MM.1S (cell line): Measurements from ENCODE around the gene RNF220.

ENCODE experiments used
- DNase-seq: peaks from one replicate; pipeline ENCODE4 v3.0.0-alpha.2; 2015
- H2AFZ ChIP-seq: fragments of 300-600 bp; sonication (generic); 2 replicates; pipeline ENCODE4 v1.6.0; 2016; ENCODE audit warnings: antibody characterized with exemption, low read length
- H3F3A ChIP-seq: fragments of 300-600 bp; sonication (generic); 2 replicates; pipeline ENCODE4 v1.6.1; 2016; ENCODE audit warnings: mild to moderate bottlenecking, antibody characterized with exemption, low read length, moderate library complexity, mixed read lengths; ENCODE audit not compliant: insufficient read depth
- H3K27ac ChIP-seq: fragments of 300-600 bp; sonication (generic); 2 replicates; pipeline ENCODE4 v1.5.1; 2016; ENCODE audit warnings: mild to moderate bottlenecking, low read length
- H3K27me3 ChIP-seq: fragments of 300-600 bp; sonication (generic); replicated peaks from 2 replicates; pipeline ENCODE4 v1.6.0; 2016; ENCODE audit warnings: low read length; ENCODE audit not compliant: insufficient read depth
- H3K36me3 ChIP-seq: fragments of 300-600 bp; sonication (generic); replicated peaks from 2 replicates; pipeline ENCODE4 v1.6.1; 2016; ENCODE audit warnings: mild to moderate bottlenecking, low read length, mixed read lengths; ENCODE audit not compliant: insufficient read depth
- H3K4me1 ChIP-seq: fragments of 300-600 bp; sonication (generic); 2 replicates; pipeline ENCODE4 v1.6.1; 2016; ENCODE audit warnings: low read length, mixed read lengths
- H3K4me2 ChIP-seq: fragments of 300-600 bp; sonication (generic); 2 replicates; pipeline ENCODE4 v1.6.0; 2016; ENCODE audit warnings: low read depth, low read length
- H3K4me3 ChIP-seq: fragments of 300-600 bp; sonication (generic); 2 replicates; pipeline ENCODE4 v1.5.1; 2016; ENCODE audit warnings: low read length, mixed read lengths
- H3K79me2 ChIP-seq: fragments of 300-600 bp; sonication (generic); 2 replicates; pipeline ENCODE4 v1.6.1; 2016; ENCODE audit warnings: mixed run types, low read length, mixed read lengths
- H3K9ac ChIP-seq: fragments of 300-600 bp; sonication (generic); 2 replicates; pipeline ENCODE4 v1.6.1; 2016; ENCODE audit warnings: low read length, mixed read lengths
- H3K9me2 ChIP-seq: fragments of 300-600 bp; sonication (generic); replicated peaks from 2 replicates; pipeline ENCODE4 v1.6.1; 2016; ENCODE audit warnings: mild to moderate bottlenecking, low read length, mixed read lengths; ENCODE audit not compliant: insufficient read depth
- H3K9me3 ChIP-seq: fragments of 300-600 bp; sonication (generic); replicated peaks from 2 replicates; pipeline ENCODE4 v1.6.1; 2016; ENCODE audit warnings: mild to moderate bottlenecking, low read length, mixed read lengths; ENCODE audit not compliant: insufficient read depth
- H4K20me1 ChIP-seq: fragments of 300-600 bp; sonication (generic); 2 replicates; pipeline ENCODE4 v1.6.1; 2016; ENCODE audit warnings: mild to moderate bottlenecking, low read length, moderate library complexity, mixed read lengths; ENCODE audit not compliant: insufficient read depth
- EZH2 ChIP-seq: fragments of 300-600 bp; sonication (generic); optimal IDR thresholded peaks from 2 replicates; pipeline ENCODE3; 2017; ENCODE audit warnings: low read depth, mild to moderate bottlenecking, antibody characterized with exemption, low read length, mixed read lengths
- EZH2phosphoT487 ChIP-seq: fragments of 300-600 bp; sonication (generic); IDR thresholded peaks from 2 replicates; pipeline ENCODE4 v1.6.1; 2018; ENCODE audit warnings: antibody characterized with exemption, low read length
- TF ChIP-seq, protein P1 (sequence below): fragments of 300-600 bp; sonication (generic); IDR thresholded peaks from 2 replicates; pipeline ENCODE4 v1.5.1; 2016; ENCODE audit warnings: antibody characterized with exemption, low read length, mixed read lengths

RNF220 gene

DNA sequence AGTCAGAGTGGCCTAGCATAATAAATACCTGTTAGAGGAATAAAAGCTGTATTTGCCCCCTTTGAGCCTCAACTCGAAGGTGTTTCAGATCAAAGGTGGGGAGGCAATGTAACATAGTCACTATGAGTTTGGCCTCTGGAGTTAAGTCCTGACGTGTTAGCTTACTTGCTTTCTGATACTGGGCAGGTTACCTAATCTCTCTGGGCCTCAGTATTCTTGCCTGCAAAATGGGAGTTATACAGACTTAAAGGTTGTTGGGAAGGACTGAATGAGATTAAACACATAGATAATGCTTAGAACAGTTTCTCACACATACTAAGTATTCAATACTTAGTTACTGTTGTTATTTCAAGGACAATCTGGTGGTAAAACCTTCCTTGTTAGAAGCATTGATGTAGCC, 15.5 kb downstream of the RNF220 start:
- no peaks in the 10 kb centered on the region for H3K36me3 ChIP-seq
- no peaks in the 10 kb centered on the region for H4K20me1 ChIP-seq
- H3F3A ChIP-seq, result no peaks in the 10 kb centered on the region
- H3K4me3 ChIP-seq, result no peak overlapping the region
- TF ChIP-seq, protein P1, sequence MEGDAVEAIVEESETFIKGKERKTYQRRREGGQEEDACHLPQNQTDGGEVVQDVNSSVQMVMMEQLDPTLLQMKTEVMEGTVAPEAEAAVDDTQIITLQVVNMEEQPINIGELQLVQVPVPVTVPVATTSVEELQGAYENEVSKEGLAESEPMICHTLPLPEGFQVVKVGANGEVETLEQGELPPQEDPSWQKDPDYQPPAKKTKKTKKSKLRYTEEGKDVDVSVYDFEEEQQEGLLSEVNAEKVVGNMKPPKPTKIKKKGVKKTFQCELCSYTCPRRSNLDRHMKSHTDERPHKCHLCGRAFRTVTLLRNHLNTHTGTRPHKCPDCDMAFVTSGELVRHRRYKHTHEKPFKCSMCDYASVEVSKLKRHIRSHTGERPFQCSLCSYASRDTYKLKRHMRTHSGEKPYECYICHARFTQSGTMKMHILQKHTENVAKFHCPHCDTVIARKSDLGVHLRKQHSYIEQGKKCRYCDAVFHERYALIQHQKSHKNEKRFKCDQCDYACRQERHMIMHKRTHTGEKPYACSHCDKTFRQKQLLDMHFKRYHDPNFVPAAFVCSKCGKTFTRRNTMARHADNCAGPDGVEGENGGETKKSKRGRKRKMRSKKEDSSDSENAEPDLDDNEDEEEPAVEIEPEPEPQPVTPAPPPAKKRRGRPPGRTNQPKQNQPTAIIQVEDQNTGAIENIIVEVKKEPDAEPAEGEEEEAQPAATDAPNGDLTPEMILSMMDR, result no peak
- TF ChIP-seq EZH2phosphoT487 (no peak), EZH2 (no peak)
- no peaks in the 10 kb centered on the region for H3K9me3 ChIP-seq
- no peak overlapping the region for H3K27ac ChIP-seq
- no peak overlapping the region for H3K9ac ChIP-seq
- H2AFZ ChIP-seq, result no peak overlapping the region
- H3K4me2 ChIP-seq, result no peak overlapping the region
- no peak for DNase-seq
- no peaks in the 10 kb centered on the region for H3K79me2 ChIP-seq
- H3K9me2 ChIP-seq, result no peaks in the 10 kb centered on the region
- no peaks in the 10 kb centered on the region for H3K4me1 ChIP-seq
- H3K27me3 ChIP-seq, result peaks cover 9% of the 10 kb centered on the region; the same call in 1 of the 2 replicates

DNA sequence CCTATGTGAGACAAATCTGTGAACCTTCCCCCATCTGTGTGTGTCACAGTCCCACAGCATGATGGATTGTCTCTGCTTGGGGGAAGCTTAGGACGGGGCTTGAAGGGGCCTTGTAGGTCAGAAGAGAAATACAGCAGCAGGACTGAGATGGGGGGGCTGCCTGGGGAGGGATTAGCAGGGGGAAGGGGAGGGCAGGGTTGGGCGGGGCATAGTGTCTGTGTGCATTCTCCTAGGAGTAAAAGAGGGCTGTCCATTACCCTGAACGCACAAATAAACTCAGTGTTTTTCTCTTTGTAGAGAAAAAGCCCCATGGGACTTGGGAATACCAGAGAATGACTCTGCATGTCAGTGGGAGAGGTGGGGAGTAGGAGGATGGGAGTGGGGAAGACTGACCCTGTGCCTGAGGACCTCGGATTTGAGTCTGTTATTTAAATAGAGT, 16.4 kb downstream of the RNF220 start:
- H3K36me3 ChIP-seq, result no peaks in the 10 kb centered on the region
- TF ChIP-seq, protein P1, result no peak
- no peak for TF ChIP-seq EZH2phosphoT487
- TF ChIP-seq EZH2, result no peak
- no peak for DNase-seq
- no peaks in the 10 kb centered on the region for H4K20me1 ChIP-seq
- H3F3A ChIP-seq, result no peaks in the 10 kb centered on the region
- H2AFZ ChIP-seq, result no peak overlapping the region
- H3K4me3 ChIP-seq, result no peak overlapping the region
- H3K27ac ChIP-seq, result no peak overlapping the region
- H3K79me2 ChIP-seq, result no peaks in the 10 kb centered on the region
- peaks cover 9% of the 10 kb centered on the region; the same call in 1 of the 2 replicates for H3K27me3 ChIP-seq
- H3K9me2 ChIP-seq, result no peaks in the 10 kb centered on the region
- no peak overlapping the region for H3K9ac ChIP-seq
- no peak overlapping the region for H3K4me2 ChIP-seq
- H3K9me3 ChIP-seq, result no peaks in the 10 kb centered on the region
- H3K4me1 ChIP-seq, result no peaks in the 10 kb centered on the region

DNA sequence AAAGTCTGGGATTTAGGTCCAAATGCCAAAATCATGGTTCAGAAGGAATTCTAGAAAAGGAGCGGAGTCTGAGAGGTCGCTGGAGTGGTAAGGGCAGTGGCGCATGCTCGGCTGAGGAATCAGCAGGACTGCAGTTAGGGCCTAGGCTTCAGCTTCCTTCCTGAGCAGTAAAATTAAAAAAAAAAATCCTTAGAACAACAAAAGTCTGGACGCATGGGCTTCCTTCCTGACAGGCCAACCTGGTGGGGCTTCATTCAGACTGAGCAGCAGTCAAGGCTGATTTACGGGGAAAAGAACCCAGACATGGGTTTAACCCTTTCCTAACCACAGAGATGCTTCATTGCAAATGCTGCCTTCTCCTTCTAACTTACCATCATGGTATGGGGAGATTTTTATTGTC, 17.1 kb downstream of the RNF220 start:
- no peak overlapping the region for H3K4me3 ChIP-seq
- no peak overlapping the region for H3K4me2 ChIP-seq
- H2AFZ ChIP-seq, result no peak overlapping the region
- no peak overlapping the region for H3K9ac ChIP-seq
- no peaks in the 10 kb centered on the region for H3K36me3 ChIP-seq
- H3K79me2 ChIP-seq, result no peaks in the 10 kb centered on the region
- no peaks in the 10 kb centered on the region for H3F3A ChIP-seq
- H3K9me2 ChIP-seq, result no peaks in the 10 kb centered on the region
- no peaks in the 10 kb centered on the region for H3K9me3 ChIP-seq
- no peak overlapping the region for H3K27ac ChIP-seq
- H3K4me1 ChIP-seq, result no peaks in the 10 kb centered on the region
- TF ChIP-seq EZH2, result no peak
- TF ChIP-seq, protein P1, result no peak
- no peak for TF ChIP-seq EZH2phosphoT487
- no peaks in the 10 kb centered on the region for H4K20me1 ChIP-seq
- DNase-seq, result no peak
- peaks cover 9% of the 10 kb centered on the region; the same call in 1 of the 2 replicates for H3K27me3 ChIP-seq
